HepG2 (cell line): ENCODE data around the gene GAS5.

ENCODE experiments used
- FOXJ3 ChIP-seq: sonication (generic); formaldehyde crosslinking; IDR thresholded peaks from 2 replicates; pipeline ENCODE4 v1.4.0; 2020; ENCODE audit warnings: missing genetic modification reagents, mild to moderate bottlenecking, borderline replicate concordance
- GABPA ChIP-seq, 2 experiments: IDR thresholded peaks; 2 replicates each; pipeline ENCODE4 v1.6.1; 2011 to 2016; ENCODE audit warnings: low read depth in 2 of 2, low read length in 1 of 2, missing biosample characterization in 1 of 2, missing genetic modification characterization in 1 of 2
- HMGA1 ChIP-seq: sonication (generic); formaldehyde crosslinking; conservative IDR thresholded peaks from 2 replicates; pipeline ENCODE4 v1.4.0; 2020; ENCODE audit warnings: missing genetic modification reagents
- IRF2 ChIP-seq: IDR thresholded peaks from 2 replicates; pipeline ENCODE4 v1.6.1; 2018; ENCODE audit warnings: missing genetic modification reagents, missing compliant biosample characterization
- POLR2AphosphoS5 ChIP-seq: IDR thresholded peaks from 2 replicates; pipeline ENCODE4 v1.6.1; 2012; ENCODE audit warnings: low read depth, low read length
- SUZ12 ChIP-seq: fragments of 150-350 bp; IDR thresholded peaks from 2 replicates; pipeline ENCODE4 v1.6.1; 2014; ENCODE audit warnings: low read depth, low read length
- ZNF619 ChIP-seq: sonication (generic); formaldehyde crosslinking; IDR thresholded peaks from 2 replicates; pipeline ENCODE4 v1.4.0; 2020; ENCODE audit warnings: mild to moderate bottlenecking, missing genetic modification reagents
- ZZZ3 ChIP-seq: sonication (generic); formaldehyde crosslinking; IDR thresholded peaks from 2 replicates; pipeline ENCODE4 v1.4.0; 2020; ENCODE audit warnings: missing genetic modification reagents, mild to moderate bottlenecking, borderline replicate concordance
- TF ChIP-seq, protein P1 (sequence below), 2 experiments: IDR thresholded peaks; 2 replicates each; pipeline ENCODE4 v1.6.1; 2011 to 2012; ENCODE audit warnings: low read length in 2 of 2, borderline replicate concordance in 1 of 2, low read depth in 1 of 2, mild to moderate bottlenecking in 1 of 2, moderate library complexity in 1 of 2

DNA sequence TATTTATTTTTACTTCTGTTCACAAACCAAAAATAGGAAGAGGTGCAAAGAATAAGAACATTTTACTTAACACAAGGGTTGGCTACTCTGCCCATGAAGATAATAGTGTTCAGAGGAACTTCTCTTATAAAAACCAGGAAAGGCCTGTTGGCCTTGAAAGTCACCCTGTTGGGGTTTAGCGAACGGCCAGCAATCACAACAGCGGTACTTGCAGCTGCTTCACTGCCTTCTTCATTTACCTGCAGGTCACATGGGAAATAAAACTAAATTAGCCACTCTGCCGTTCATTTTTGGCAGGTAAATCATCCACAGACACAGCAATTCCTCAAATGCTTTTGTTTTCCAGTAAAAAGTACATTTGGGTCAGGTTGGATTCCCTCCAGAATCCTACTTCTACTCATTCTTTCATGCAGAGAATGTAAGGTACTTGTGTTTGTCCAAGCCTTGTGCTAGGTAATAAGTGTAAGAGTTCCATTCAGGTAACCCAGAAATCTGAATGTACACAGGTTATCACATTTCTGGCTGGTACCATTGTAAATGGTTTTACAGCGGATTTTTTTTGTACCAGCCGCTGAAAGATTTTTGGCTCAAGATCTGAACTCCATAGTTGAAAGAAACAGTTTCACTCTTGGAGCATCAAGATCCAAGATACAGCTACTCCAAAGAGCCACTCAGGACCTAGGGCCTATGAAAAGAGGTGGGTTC is 36.2 kb upstream of the GAS5 start:
- TF ChIP-seq SUZ12, result no peak
- no peak for TF ChIP-seq POLR2AphosphoS5
- TF ChIP-seq HMGA1 (CRISPR knock-in tag), result no peak
- no peak for TF ChIP-seq ZZZ3 (CRISPR knock-in tag)
- TF ChIP-seq IRF2 (CRISPR knock-in tag), result no peak
- TF ChIP-seq ZNF619 (CRISPR knock-in tag), result no peak
- TF ChIP-seq, protein P1, sequence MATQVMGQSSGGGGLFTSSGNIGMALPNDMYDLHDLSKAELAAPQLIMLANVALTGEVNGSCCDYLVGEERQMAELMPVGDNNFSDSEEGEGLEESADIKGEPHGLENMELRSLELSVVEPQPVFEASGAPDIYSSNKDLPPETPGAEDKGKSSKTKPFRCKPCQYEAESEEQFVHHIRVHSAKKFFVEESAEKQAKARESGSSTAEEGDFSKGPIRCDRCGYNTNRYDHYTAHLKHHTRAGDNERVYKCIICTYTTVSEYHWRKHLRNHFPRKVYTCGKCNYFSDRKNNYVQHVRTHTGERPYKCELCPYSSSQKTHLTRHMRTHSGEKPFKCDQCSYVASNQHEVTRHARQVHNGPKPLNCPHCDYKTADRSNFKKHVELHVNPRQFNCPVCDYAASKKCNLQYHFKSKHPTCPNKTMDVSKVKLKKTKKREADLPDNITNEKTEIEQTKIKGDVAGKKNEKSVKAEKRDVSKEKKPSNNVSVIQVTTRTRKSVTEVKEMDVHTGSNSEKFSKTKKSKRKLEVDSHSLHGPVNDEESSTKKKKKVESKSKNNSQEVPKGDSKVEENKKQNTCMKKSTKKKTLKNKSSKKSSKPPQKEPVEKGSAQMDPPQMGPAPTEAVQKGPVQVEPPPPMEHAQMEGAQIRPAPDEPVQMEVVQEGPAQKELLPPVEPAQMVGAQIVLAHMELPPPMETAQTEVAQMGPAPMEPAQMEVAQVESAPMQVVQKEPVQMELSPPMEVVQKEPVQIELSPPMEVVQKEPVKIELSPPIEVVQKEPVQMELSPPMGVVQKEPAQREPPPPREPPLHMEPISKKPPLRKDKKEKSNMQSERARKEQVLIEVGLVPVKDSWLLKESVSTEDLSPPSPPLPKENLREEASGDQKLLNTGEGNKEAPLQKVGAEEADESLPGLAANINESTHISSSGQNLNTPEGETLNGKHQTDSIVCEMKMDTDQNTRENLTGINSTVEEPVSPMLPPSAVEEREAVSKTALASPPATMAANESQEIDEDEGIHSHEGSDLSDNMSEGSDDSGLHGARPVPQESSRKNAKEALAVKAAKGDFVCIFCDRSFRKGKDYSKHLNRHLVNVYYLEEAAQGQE (IDR thresholded peaks at IDR 0.05; ENCODE audit: borderline replicate concordance in 1 of 2, low read depth in 1 of 2, low read length in 2 of 2), result no peak
- no peak for TF ChIP-seq GABPA (IDR thresholded peaks at IDR 0.05; ENCODE audit: low read depth, low read length)
- TF ChIP-seq GABPA (CRISPR knock-in tag; IDR thresholded peaks at IDR 0.05; ENCODE audit: low read depth), result no peak
- no peak for TF ChIP-seq FOXJ3 (CRISPR knock-in tag)
